ENCODE measurements around the gene SYNJ2.

SYNJ2 gene

GRCh38 chr6:158026054-158026900 lies 44.6 kb downstream of the SYNJ2 start:
- DNase-seq (ENCODE audit: low read depth in 2 of 2, low spot score in 1 of 2) = peak; percentile 57 to 69

GRCh38 chr6:158026901-158027589 lies 45.4 kb downstream of the SYNJ2 start:
- DNase-seq (ENCODE audit: low read depth in 2 of 2, low spot score in 1 of 2) = no peak

GRCh38 chr6:158027590-158028285 lies 46.1 kb downstream of the SYNJ2 start:
- no peak for DNase-seq (ENCODE audit: low read depth in 2 of 2, low spot score in 1 of 2)

- DNase-seq (ENCODE audit: low read depth in 2 of 2, low spot score in 1 of 2) = no peak
Measured at GRCh38 chr6:158028421-158028820, 46.8 kb downstream of the SYNJ2 start.

GRCh38 chr6:158028876-158029275 lies 47.2 kb downstream of the SYNJ2 start:
- no peak for DNase-seq (ENCODE audit: low read depth in 2 of 2, low spot score in 1 of 2)

GRCh38 chr6:158029668-158030230 lies 48.1 kb downstream of the SYNJ2 start:
- no peak for DNase-seq (ENCODE audit: low read depth in 2 of 2, low spot score in 1 of 2)

GRCh38 chr6:158030380-158031300 lies 49.0 kb downstream of the SYNJ2 start:
- DNase-seq (ENCODE audit: low read depth in 2 of 2, low spot score in 1 of 2) = no peak

- peak in 1 of 2 donors; percentile 15 for DNase-seq (ENCODE audit: low read depth in 2 of 2, low spot score in 1 of 2)
Measured at GRCh38 chr6:158031381-158032353, 50.0 kb downstream of the SYNJ2 start.

- DNase-seq (ENCODE audit: low read depth in 2 of 2, low spot score in 1 of 2) = no peak
Measured at GRCh38 chr6:158032354-158032733, 50.7 kb downstream of the SYNJ2 start.

GRCh38 chr6:158033077-158033750 lies 51.6 kb downstream of the SYNJ2 start:
- no peak for DNase-seq (ENCODE audit: low read depth in 2 of 2, low spot score in 1 of 2)

GRCh38 chr6:158033751-158034702 lies 52.4 kb downstream of the SYNJ2 start:
- no peak for DNase-seq (ENCODE audit: low read depth in 2 of 2, low spot score in 1 of 2)

- DNase-seq (ENCODE audit: low read depth in 2 of 2, low spot score in 1 of 2) = no peak
Measured at GRCh38 chr6:158036261-158036660, 54.6 kb downstream of the SYNJ2 start.

- DNase-seq (ENCODE audit: low read depth in 2 of 2, low spot score in 1 of 2) = no peak
Measured at GRCh38 chr6:158037021-158037420, 55.4 kb downstream of the SYNJ2 start.

GRCh38 chr6:158037771-158038170 lies 56.1 kb downstream of the SYNJ2 start:
- DNase-seq (ENCODE audit: low read depth in 2 of 2, low spot score in 1 of 2) = no peak

GRCh38 chr6:158038291-158039177 lies 56.9 kb downstream of the SYNJ2 start:
- no peak for DNase-seq (ENCODE audit: low read depth in 2 of 2, low spot score in 1 of 2)

GRCh38 chr6:158039178-158039557 lies 57.5 kb downstream of the SYNJ2 start:
- DNase-seq (ENCODE audit: low read depth in 2 of 2, low spot score in 1 of 2) = no peak

All from stimulated activated CD8-positive, alpha-beta memory T cell treated with anti-CD3 and anti-CD28 coated beads, Interleukin-4, amount 100 ng/mL, for 1 hour (primary cell).